HUES6 (cell line): ENCODE measurements around the gene GPC3.
A peak's percentile ranks its signal among the peaks of the same experiment; 100 is the strongest.

Source experiments
- H3K27ac ChIP-seq: 2 replicates; pipeline ENCODE4 v1.7.0; 2013; ENCODE audit warnings: low read depth, mild to moderate bottlenecking, low read length, inconsistent platforms
- H3K27me3 ChIP-seq: 2 replicates; pipeline ENCODE4 v1.6.1; 2013; ENCODE audit warnings: low read length; ENCODE audit not compliant: control insufficient read depth, insufficient read depth
- H3K36me3 ChIP-seq: 2 replicates; pipeline ENCODE4 v1.6.1; 2013; ENCODE audit warnings: low read length; ENCODE audit not compliant: control insufficient read depth, insufficient read depth
- H3K4me1 ChIP-seq: 2 replicates; pipeline ENCODE4 v1.6.1; 2013; ENCODE audit warnings: low read length; ENCODE audit not compliant: control insufficient read depth, insufficient read depth
- H3K4me3 ChIP-seq: 2 replicates; pipeline ENCODE4 v1.5.1; 2013; ENCODE audit warnings: low read depth, low read length
- H3K9ac ChIP-seq: one replicate; pipeline ENCODE4 v1.6.1; 2013; ENCODE audit warnings: mild to moderate bottlenecking, low read length
- H3K9me3 ChIP-seq: 2 replicates; pipeline ENCODE4 v1.6.1; 2013; ENCODE audit warnings: low read depth, low read length; ENCODE audit not compliant: control insufficient read depth, insufficient read depth

GPC3 gene

GRCh38 chrX:133926809-133927208 is 58.6 kb downstream of the GPC3 start:
- Histone ChIP-seq H3K4me1 (peaks cover 39% of the 10 kb centered on the region), H3K27ac (no peak overlapping the region), H3K27me3 (no peaks in the 10 kb centered on the region; the same call in 1 of the 2 replicates), H3K36me3 (no peaks in the 10 kb centered on the region), H3K9me3 (peaks cover 4% of the 10 kb centered on the region; the same call in 1 of the 2 replicates), H3K9ac (no peak overlapping the region), H3K4me3 (no peak overlapping the region)

- no peaks in the 10 kb centered on the region for H3K36me3 ChIP-seq
- H3K27me3 ChIP-seq, result no peaks in the 10 kb centered on the region; the same call in 1 of the 2 replicates
- H3K9ac ChIP-seq, result no peak overlapping the region
- H3K9me3 ChIP-seq, result peaks cover 4% of the 10 kb centered on the region; the same call in 1 of the 2 replicates
- peaks cover 46% of the 10 kb centered on the region for H3K4me1 ChIP-seq
- H3K27ac ChIP-seq, result no peak overlapping the region
- H3K4me3 ChIP-seq, result no peak overlapping the region
Observed at GRCh38 chrX:133926099-133926498, 59.3 kb downstream of the GPC3 start.

GRCh38 chrX:133924548-133924947 is 60.8 kb downstream of the GPC3 start:
- H3K27ac ChIP-seq, result no peak overlapping the region

GRCh38 chrX:133923548-133923947 is 61.8 kb downstream of the GPC3 start:
- peaks cover 47% of the 10 kb centered on the region for H3K4me1 ChIP-seq
- no peak overlapping the region for H3K4me3 ChIP-seq
- no peak overlapping the region for H3K27ac ChIP-seq
- H3K36me3 ChIP-seq, result no peaks in the 10 kb centered on the region
- no peak overlapping the region for H3K9ac ChIP-seq
- H3K9me3 ChIP-seq, result peaks cover 4% of the 10 kb centered on the region; the same call in 1 of the 2 replicates
- H3K27me3 ChIP-seq, result no peaks in the 10 kb centered on the region; the same call in 1 of the 2 replicates

More at GRCh38 chrX:133924548-133924947, 60.8 kb downstream of the GPC3 start:
- peaks cover 47% of the 10 kb centered on the region for H3K4me1 ChIP-seq
- no peak overlapping the region for H3K9ac ChIP-seq
- H3K36me3 ChIP-seq, result no peaks in the 10 kb centered on the region
- no peaks in the 10 kb centered on the region; the same call in 1 of the 2 replicates for H3K27me3 ChIP-seq
- H3K4me3 ChIP-seq, result no peak overlapping the region
- H3K9me3 ChIP-seq, result peaks cover 4% of the 10 kb centered on the region; the same call in 1 of the 2 replicates

- no peak overlapping the region for H3K27ac ChIP-seq
- peaks cover 2% of the 10 kb centered on the region; the same call in 1 of the 2 replicates for H3K9me3 ChIP-seq
- H3K27me3 ChIP-seq, result no peaks in the 10 kb centered on the region; the same call in 1 of the 2 replicates
- peaks cover 47% of the 10 kb centered on the region for H3K4me1 ChIP-seq
- H3K4me3 ChIP-seq, result no peak overlapping the region
- H3K9ac ChIP-seq, result no peak overlapping the region
- no peaks in the 10 kb centered on the region for H3K36me3 ChIP-seq
Observed at GRCh38 chrX:133923113-133923512, 62.3 kb downstream of the GPC3 start.

GRCh38 chrX:133922390-133922771 is 63.0 kb downstream of the GPC3 start:
- Histone ChIP-seq H3K9me3 (no peaks in the 10 kb centered on the region), H3K36me3 (no peaks in the 10 kb centered on the region), H3K4me1 (peaks cover 47% of the 10 kb centered on the region), H3K9ac (peak overlapping the region; percentile 21), H3K27me3 (no peaks in the 10 kb centered on the region; the same call in 1 of the 2 replicates), H3K27ac (no peak overlapping the region), H3K4me3 (no peak overlapping the region)

- H3K9ac ChIP-seq, result peak overlapping the region; percentile 21
- H3K4me1 ChIP-seq, result peaks cover 47% of the 10 kb centered on the region
Observed at GRCh38 chrX:133921764-133922389, 63.5 kb downstream of the GPC3 start.

GRCh38 chrX:133921086-133921485 is 64.3 kb downstream of the GPC3 start:
- no peak overlapping the region for H3K9ac ChIP-seq
- H3K4me3 ChIP-seq, result no peak overlapping the region
- no peak overlapping the region for H3K27ac ChIP-seq
- peaks cover 42% of the 10 kb centered on the region for H3K4me1 ChIP-seq
- H3K9me3 ChIP-seq, result no peaks in the 10 kb centered on the region
- no peaks in the 10 kb centered on the region for H3K36me3 ChIP-seq
- no peaks in the 10 kb centered on the region; the same call in 1 of the 2 replicates for H3K27me3 ChIP-seq

More at GRCh38 chrX:133921764-133922389, 63.5 kb downstream of the GPC3 start:
- H3K36me3 ChIP-seq, result no peaks in the 10 kb centered on the region
- no peaks in the 10 kb centered on the region; the same call in 1 of the 2 replicates for H3K27me3 ChIP-seq
- no peak overlapping the region for H3K4me3 ChIP-seq
- no peak overlapping the region for H3K27ac ChIP-seq
- H3K9me3 ChIP-seq, result no peaks in the 10 kb centered on the region

- no peaks in the 10 kb centered on the region for H3K9me3 ChIP-seq
- H3K36me3 ChIP-seq, result no peaks in the 10 kb centered on the region
- H3K4me1 ChIP-seq, result peaks cover 30% of the 10 kb centered on the region
- H3K27me3 ChIP-seq, result no peaks in the 10 kb centered on the region
- H3K9ac ChIP-seq, result no peak overlapping the region
- H3K4me3 ChIP-seq, result no peak overlapping the region
- H3K27ac ChIP-seq, result no peak overlapping the region
Observed at GRCh38 chrX:133918361-133918771, 67.0 kb downstream of the GPC3 start.

- Histone ChIP-seq H3K4me1 (peaks cover 34% of the 10 kb centered on the region), H3K9me3 (no peaks in the 10 kb centered on the region), H3K27ac (no peak overlapping the region), H3K36me3 (no peaks in the 10 kb centered on the region), H3K4me3 (no peak overlapping the region), H3K27me3 (no peaks in the 10 kb centered on the region), H3K9ac (no peak overlapping the region)
Observed at GRCh38 chrX:133916984-133917722, 68.2 kb downstream of the GPC3 start.
